Mucosa of descending colon (tissue), 3 donors: ENCODE results near the gene BIRC6. TPM values are rescaled to one million over a fixed set of nuclear protein-coding genes. Genes with fewer than 3 reads are reported as not detected.
A peak's percentile ranks its signal among the peaks of the same experiment; 100 is the strongest.

Source experiments
- ATAC-seq: fragments of 200-7000 bp; cut with Tn5 transposase; one replicate; pipeline ENCODE4 v1.9.1; 2020; ENCODE audit warnings: mild to moderate bottlenecking, moderate library complexity
- DNase-seq, 3 donors: peaks; one replicate each; pipeline ENCODE4 v3.0.0-alpha.2; 2020
- H3K36me3 ChIP-seq: fragments of 200-600 bp; one replicate; pipeline ENCODE4 v1.8.0; 2021; ENCODE audit warnings: low read depth, mild to moderate bottlenecking
- H3K4me1 ChIP-seq: fragments of 200-600 bp; one replicate; pipeline ENCODE4 v1.8.0; 2021; ENCODE audit warnings: low read depth, mild to moderate bottlenecking
- H3K4me3 ChIP-seq: fragments of 200-600 bp; one replicate; pipeline ENCODE4 v1.8.0; 2021; ENCODE audit warnings: mild to moderate bottlenecking
- H3K9me3 ChIP-seq: fragments of 200-600 bp; one replicate; pipeline ENCODE4 v1.8.0; 2021; ENCODE audit warnings: mild to moderate bottlenecking
- CTCF ChIP-seq: fragments of 200-600 bp; IDR thresholded peaks from one replicate; pipeline ENCODE4 v1.8.0; 2022; ENCODE audit warnings: antibody characterized with exemption, mild to moderate bottlenecking
- intact Hi-C, 2 donors: fragments of 100-400 bp; cut with DNase I in 1 of 2; cut with micrococcal nuclease in 1 of 2; formaldehyde crosslinking; loops; one replicate each; pipeline versions ENCODE4 v1.11.0 to v1.11.1; 2022; cut with DNase I, micrococcal nuclease
- total RNA-seq, 3 donors: library from RNA; stranded (reverse); fragmentation: NEBNext Ultra II Directional in 2 of 3; extraction: Animal tissue kit (Norgen Biotek cat#: 25700) in 2 of 3; gene quantifications; one replicate each; pipeline versions ENCODE4 v1.2.1 to v1.2.4, GENCODE V29; 2021 to 2023
- donor health status: DM: no; HTN: no; CAD: no; lungs with moderate emphysema.
- donor health status: DM: no; HTN: no; CAD: no.
- donor health status: DM: no; HTN: yes; CAD: no.

The BIRC6 gene
- total RNA-seq, 3 donors from 2014 or later: 102 to 136 (median 112) TPM

GRCh38 chr2:32375228-32375892 lies 18.5 kb downstream of the BIRC6 start:
- TF ChIP-seq CTCF: no peak
- intact Hi-C loops: no loop called here
- Histone ChIP-seq H3K36me3 (no peaks in the 10 kb centered on the region), H3K9me3 (no peaks in the 10 kb centered on the region), H3K4me1 (peaks cover 14% of the 10 kb centered on the region), H3K4me3 (no peak overlapping the region)
- DNase-seq (no peak), ATAC-seq (no peak)

GRCh38 chr2:32376756-32377155 lies 19.9 kb downstream of the BIRC6 start:
- H3K4me1 ChIP-seq: peaks cover 14% of the 10 kb centered on the region
- intact Hi-C loops: no loop called here

GRCh38 chr2:32377928-32378327 lies 21.1 kb downstream of the BIRC6 start:
- H3K4me3 ChIP-seq: no peak overlapping the region
- no peak for ATAC-seq
- TF ChIP-seq CTCF: no peak
- no peak for DNase-seq
- intact Hi-C loops: no loop called here
- no peaks in the 10 kb centered on the region for H3K9me3 ChIP-seq
- H3K36me3 ChIP-seq: no peaks in the 10 kb centered on the region
- peaks cover 14% of the 10 kb centered on the region for H3K4me1 ChIP-seq

More at GRCh38 chr2:32376756-32377155, 19.9 kb downstream of the BIRC6 start:
- no peak overlapping the region for H3K4me3 ChIP-seq
- no peak for TF ChIP-seq CTCF
- no peaks in the 10 kb centered on the region for H3K36me3 ChIP-seq
- no peak for DNase-seq
- no peak for ATAC-seq
- H3K9me3 ChIP-seq: no peaks in the 10 kb centered on the region

- no peaks in the 10 kb centered on the region for H3K36me3 ChIP-seq
- H3K9me3 ChIP-seq: no peaks in the 10 kb centered on the region
- H3K4me3 ChIP-seq: no peak overlapping the region
- intact Hi-C loops: no loop called here
- H3K4me1 ChIP-seq: peaks cover 10% of the 10 kb centered on the region
- ATAC-seq (peak; percentile 25), DNase-seq (no peak)
- no peak for TF ChIP-seq CTCF
Measured at GRCh38 chr2:32379352-32379751, 22.5 kb downstream of the BIRC6 start.

GRCh38 chr2:32383858-32384257 lies 27.0 kb downstream of the BIRC6 start:
- no peak for DNase-seq
- Histone ChIP-seq H3K36me3 (no peaks in the 10 kb centered on the region), H3K9me3 (no peaks in the 10 kb centered on the region), H3K4me1 (peaks cover under 1% of the 10 kb centered on the region), H3K4me3 (no peak overlapping the region)
- intact Hi-C loops: no loop called here
- ATAC-seq: no peak
- no peak for TF ChIP-seq CTCF

- TF ChIP-seq CTCF: no peak
- Histone ChIP-seq H3K4me3 (no peak overlapping the region), H3K36me3 (no peaks in the 10 kb centered on the region), H3K9me3 (no peaks in the 10 kb centered on the region), H3K4me1 (no peaks in the 10 kb centered on the region)
- no peak for ATAC-seq
- intact Hi-C loops: no loop called here
- no peak for DNase-seq
Measured at GRCh38 chr2:32384529-32384928, 27.7 kb downstream of the BIRC6 start.
